K562 (cell line): Measurements from ENCODE around the gene CACNA2D3. TPM values are rescaled to one million over a fixed set of nuclear protein-coding genes. Genes with fewer than 3 reads are reported as not detected.

Experiments used
- ATAC-seq: fragments of 200-7000 bp; cut with Tn5 transposase; 3 replicates; pipeline ENCODE4 v1.9.1; 2020; ENCODE audit warnings: moderate library complexity
- BruUV-seq: library from RNA; stranded (reverse); fragments of 400-500 nt; replicated peaks from 2 replicates; lab custom pipeline; 2021; lab: Mats Ljungman, UMichigan
- CTCF ChIA-PET: fragments of 300-600 bp; formaldehyde crosslinking; extraction: SDS; loops from one replicate; lab custom pipeline; 2021; ENCODE audit warnings: low intra/inter-chr PET ratio; lab: Yijun Ruan, JAX
- POLR2A ChIA-PET: fragments of 300-600, 350-650 bp; sonication (Branson Sonifier 250); formaldehyde crosslinking; extraction: SDS; loops from one replicate; lab custom pipeline; 2021; ENCODE audit warnings: antibody characterized with exemption, inconsistent platforms; lab: Yijun Ruan, JAX
- DNase-seq, 4 experiments: peaks; one replicate each; pipeline versions ENCODE4 v3.0.0 to v3.0.0-alpha.2; 2011 to 2018; ENCODE audit warnings: low spot score in 3 of 4, mixed read lengths in 3 of 4; ENCODE audit errors: extremely low read depth in 1 of 4
- FAIRE-seq: peaks from 2 replicates; lab custom pipeline; 2011; peaks lifted over from hg19 to GRCh38; lab: Jason Lieb, UNC
- H2AFZ ChIP-seq: 2 replicates; pipeline ENCODE4 v1.6.0; 2011; ENCODE audit warnings: low read depth, low read length, control low read depth, inconsistent platforms
- H3K27ac ChIP-seq: fragments of 200-600 bp; 3 replicates; pipeline ENCODE4 v1.8.0; 2011; ENCODE audit warnings: low read depth, mild to moderate bottlenecking, control low read depth, inconsistent platforms, low read length, moderate library complexity, mixed read lengths; ENCODE audit errors: extremely low read depth
- H3K27me3 ChIP-seq, 2 experiments: fragments of 300-600 bp in 1 of 2; 2 replicates in 1 of 2; 3 replicates in 1 of 2; pipeline versions ENCODE4 v1.6.0 to v1.8.0; 2011; ENCODE audit warnings: inconsistent platforms in 2 of 2, low read length in 2 of 2, mild to moderate bottlenecking in 1 of 2, mixed read lengths in 1 of 2, moderate library complexity in 1 of 2; ENCODE audit not compliant: control insufficient read depth in 2 of 2, insufficient read depth in 2 of 2
- H3K36me3 ChIP-seq: fragments of 300-600 bp; 3 replicates; pipeline ENCODE4 v1.8.0; 2011; ENCODE audit warnings: mild to moderate bottlenecking, low read length, inconsistent platforms; ENCODE audit not compliant: control insufficient read depth, insufficient read depth
- H3K4me1 ChIP-seq, 2 experiments: fragments of 200-600 bp in 1 of 2; replicated peaks in 1 of 2; 2 replicates in 1 of 2; 3 replicates in 1 of 2; pipeline versions ENCODE4 v1.5.1 to v1.8.0; 2011; ENCODE audit warnings: inconsistent platforms in 2 of 2, low read length in 2 of 2, mild to moderate bottlenecking in 1 of 2, mixed read lengths in 1 of 2, moderate library complexity in 1 of 2; ENCODE audit not compliant: control insufficient read depth in 2 of 2, insufficient read depth in 2 of 2
- H3K4me2 ChIP-seq: 2 replicates; pipeline ENCODE4 v1.6.1; 2011; ENCODE audit warnings: low read length, control low read depth, inconsistent platforms, mixed read lengths; ENCODE audit not compliant: insufficient read depth
- H3K4me3 ChIP-seq: fragments of 200-600 bp; sonication (generic), shearing (Covaris generic); 2 replicates; pipeline ENCODE4 v1.5.1; 2016; ENCODE audit warnings: control low read depth, inconsistent platforms
- H3K79me2 ChIP-seq: fragments of 200-600 bp; 3 replicates; pipeline ENCODE4 v1.8.0; 2011; ENCODE audit warnings: low read length, inconsistent platforms; ENCODE audit not compliant: control insufficient read depth, insufficient read depth
- H3K9ac ChIP-seq, 2 experiments: 2 replicates each; pipeline versions ENCODE4 v1.6.0 to v1.6.1; 2011; ENCODE audit warnings: low read depth in 2 of 2, low read length in 2 of 2, control low read depth in 1 of 2, inconsistent platforms in 1 of 2, mild to moderate bottlenecking in 1 of 2, mixed read lengths in 1 of 2; ENCODE audit not compliant: insufficient read depth in 1 of 2
- H3K9me1 ChIP-seq: one replicate; pipeline ENCODE4 v1.6.0; 2011; ENCODE audit warnings: inconsistent platforms, mild to moderate bottlenecking, low read length, moderate library complexity; ENCODE audit not compliant: control insufficient read depth, insufficient read depth
- H3K9me3 ChIP-seq: replicated peaks from 2 replicates; pipeline ENCODE4 v1.5.1; 2011; ENCODE audit warnings: low read depth, low read length, inconsistent platforms; ENCODE audit not compliant: control insufficient read depth, insufficient read depth
- H4K20me1 ChIP-seq: replicated peaks from 2 replicates; pipeline ENCODE4 v1.6.1; 2011; ENCODE audit warnings: low read length, inconsistent platforms, mixed read lengths; ENCODE audit not compliant: control insufficient read depth, insufficient read depth
- BRCA1 ChIP-seq, 2 experiments: fragments of 450-650 bp in 1 of 2; sonication (generic) in 1 of 2; formaldehyde crosslinking in 1 of 2; IDR thresholded peaks; 2 replicates each; pipeline versions ENCODE4 v1.5.0 to v1.6.1; 2017 to 2020; ENCODE audit warnings: mild to moderate bottlenecking in 1 of 2, missing genetic modification reagents in 1 of 2
- JUNB ChIP-seq: fragments of 450-650 bp; formaldehyde crosslinking; conservative IDR thresholded peaks from 2 replicates; pipeline ENCODE4 v1.4.0; 2020; ENCODE audit warnings: mild to moderate bottlenecking
- PRDM10 ChIP-seq: fragments of 450-650 bp; IDR thresholded peaks from 2 replicates; pipeline ENCODE4 v1.6.1; 2018; ENCODE audit not compliant: partially characterized antibody
- SLC30A9 ChIP-seq: fragments of 250-450 bp; sonication (Bioruptor Pico); IDR thresholded peaks from 2 replicates; pipeline ENCODE4 v1.8.0; 2022; ENCODE audit warnings: mild to moderate bottlenecking, moderate library complexity
- ZNF212 ChIP-seq: fragments of 450-650 bp; formaldehyde crosslinking; IDR thresholded peaks from 2 replicates; pipeline ENCODE4 v1.4.0; 2020; ENCODE audit warnings: mild to moderate bottlenecking
- WGBS: fragments of 100-300 bp; shearing (Covaris generic); methylation state at CpG from one replicate; pipeline ENCODE4 v1.1.6; 2016; ENCODE audit warnings: low coverage, mixed read lengths; ENCODE audit not compliant: insufficient coverage; ENCODE audit errors: missing lambda C conversion rate; 5-methylcytosine and 5-hydroxymethylcytosine counted together
- in situ Hi-C: fragments of 300-500 bp; cut with MboI; formaldehyde crosslinking; loops from 4 replicates; pipeline ENCODE4 v1.15.0; 2018; ENCODE audit warnings: inconsistent platforms, mixed read lengths
- intact Hi-C: fragments of 100-400 bp; cut with micrococcal nuclease; formaldehyde crosslinking; loops from 2 replicates; pipeline ENCODE4 v1.14.2; 2022
- polyA plus RNA-seq, 8 experiments: library from polyadenylated mRNA; depleted of rRNA in 4 of 8; stranded (reverse) in 5 of 8; unstranded in 3 of 8; fragments of >200 nt; fragmentation: Nextera tagmentation in 2 of 8; fragmentation: Illumina TruSeq in 1 of 8; extraction: Ambion mirVana in 2 of 8; extraction: Trizol in 1 of 8; gene quantifications; 2 replicates each; pipeline versions ENCODE4 v1.2.1 to v1.2.3, GENCODE V29; 2011 to 2014; ENCODE audit warnings: inconsistent platforms in 1 of 8, missing spikeins in 1 of 8
- total RNA-seq, 7 experiments: library from RNA; depleted of rRNA in 6 of 7; stranded (reverse); fragments of >200 nt in 6 of 7; fragmentation: Illumina TruSeq in 2 of 7; extraction: Trizol in 2 of 7; gene quantifications; 2 replicates each; pipeline versions ENCODE4 v1.2.1 to v1.2.3, GENCODE V29; 2011 to 2021; ENCODE audit warnings: low replicate concordance in 1 of 7
- TF ChIP-seq, protein P1 (sequence below), 2 experiments: fragments of 450-650 bp; IDR thresholded peaks; 2 replicates each; pipeline ENCODE4 v1.6.1; 2016; ENCODE audit warnings: mild to moderate bottlenecking in 2 of 2, borderline replicate concordance in 1 of 2, low read depth in 1 of 2, moderate library complexity in 1 of 2
- TF ChIP-seq, protein P2 (sequence below): fragments of 250-450 bp; sonication (Bioruptor Pico); IDR thresholded peaks from 2 replicates; pipeline ENCODE4 v1.5.1; 2021; ENCODE audit warnings: mild to moderate bottlenecking

The CACNA2D3 gene
- total and polyA plus RNA-seq, 9 of the 15 experiments (the other 6 are each of a cell fraction or from before 2014, with no cell fraction given): 0.01 TPM; not detected in 8

GRCh38 chr3:54214845-54215244 lies 92.5 kb downstream of the CACNA2D3 start:
- FAIRE-seq: no peak
- no peaks in the 10 kb centered on the region for H3K27me3 ChIP-seq
- intact Hi-C loops: no loop called here
- H3K4me3 ChIP-seq: no peak overlapping the region
- DNase-seq: no peak
- no peak overlapping the region for H2AFZ ChIP-seq
- in situ Hi-C loops: no loop called here
- H3K4me1 ChIP-seq: no peaks in the 10 kb centered on the region
- H3K9ac ChIP-seq: no peak overlapping the region
- H3K36me3 ChIP-seq: no peaks in the 10 kb centered on the region
- H3K27ac ChIP-seq: no peak overlapping the region
- no peaks in the 10 kb centered on the region for H3K79me2 ChIP-seq
- BruUV-seq: no TSS peak
- CTCF ChIA-PET: no interaction called here
- no peak for ATAC-seq
- 0% methylated on average over 1 of the region's 1 CpG for WGBS
- no peaks in the 10 kb centered on the region for H3K9me3 ChIP-seq
- H4K20me1 ChIP-seq: no peaks in the 10 kb centered on the region
- H3K9me1 ChIP-seq: no peaks in the 10 kb centered on the region
- H3K4me2 ChIP-seq: no peak overlapping the region
- POLR2A ChIA-PET: interaction anchor here (0.9 kb wide), 1 partner anchor 8 kb away, joined by 3 read pairs; no protein-coding TSS in a partner anchor
- no peak for TF ChIP-seq PRDM10
- no peak for TF ChIP-seq ZNF212
- no peak for TF ChIP-seq BRCA1 (IDR thresholded peaks at IDR 0.05)
- no peak for TF ChIP-seq BRCA1 (CRISPR knock-in tag; IDR thresholded peaks at IDR 0.05)
- TF ChIP-seq, protein P1, sequence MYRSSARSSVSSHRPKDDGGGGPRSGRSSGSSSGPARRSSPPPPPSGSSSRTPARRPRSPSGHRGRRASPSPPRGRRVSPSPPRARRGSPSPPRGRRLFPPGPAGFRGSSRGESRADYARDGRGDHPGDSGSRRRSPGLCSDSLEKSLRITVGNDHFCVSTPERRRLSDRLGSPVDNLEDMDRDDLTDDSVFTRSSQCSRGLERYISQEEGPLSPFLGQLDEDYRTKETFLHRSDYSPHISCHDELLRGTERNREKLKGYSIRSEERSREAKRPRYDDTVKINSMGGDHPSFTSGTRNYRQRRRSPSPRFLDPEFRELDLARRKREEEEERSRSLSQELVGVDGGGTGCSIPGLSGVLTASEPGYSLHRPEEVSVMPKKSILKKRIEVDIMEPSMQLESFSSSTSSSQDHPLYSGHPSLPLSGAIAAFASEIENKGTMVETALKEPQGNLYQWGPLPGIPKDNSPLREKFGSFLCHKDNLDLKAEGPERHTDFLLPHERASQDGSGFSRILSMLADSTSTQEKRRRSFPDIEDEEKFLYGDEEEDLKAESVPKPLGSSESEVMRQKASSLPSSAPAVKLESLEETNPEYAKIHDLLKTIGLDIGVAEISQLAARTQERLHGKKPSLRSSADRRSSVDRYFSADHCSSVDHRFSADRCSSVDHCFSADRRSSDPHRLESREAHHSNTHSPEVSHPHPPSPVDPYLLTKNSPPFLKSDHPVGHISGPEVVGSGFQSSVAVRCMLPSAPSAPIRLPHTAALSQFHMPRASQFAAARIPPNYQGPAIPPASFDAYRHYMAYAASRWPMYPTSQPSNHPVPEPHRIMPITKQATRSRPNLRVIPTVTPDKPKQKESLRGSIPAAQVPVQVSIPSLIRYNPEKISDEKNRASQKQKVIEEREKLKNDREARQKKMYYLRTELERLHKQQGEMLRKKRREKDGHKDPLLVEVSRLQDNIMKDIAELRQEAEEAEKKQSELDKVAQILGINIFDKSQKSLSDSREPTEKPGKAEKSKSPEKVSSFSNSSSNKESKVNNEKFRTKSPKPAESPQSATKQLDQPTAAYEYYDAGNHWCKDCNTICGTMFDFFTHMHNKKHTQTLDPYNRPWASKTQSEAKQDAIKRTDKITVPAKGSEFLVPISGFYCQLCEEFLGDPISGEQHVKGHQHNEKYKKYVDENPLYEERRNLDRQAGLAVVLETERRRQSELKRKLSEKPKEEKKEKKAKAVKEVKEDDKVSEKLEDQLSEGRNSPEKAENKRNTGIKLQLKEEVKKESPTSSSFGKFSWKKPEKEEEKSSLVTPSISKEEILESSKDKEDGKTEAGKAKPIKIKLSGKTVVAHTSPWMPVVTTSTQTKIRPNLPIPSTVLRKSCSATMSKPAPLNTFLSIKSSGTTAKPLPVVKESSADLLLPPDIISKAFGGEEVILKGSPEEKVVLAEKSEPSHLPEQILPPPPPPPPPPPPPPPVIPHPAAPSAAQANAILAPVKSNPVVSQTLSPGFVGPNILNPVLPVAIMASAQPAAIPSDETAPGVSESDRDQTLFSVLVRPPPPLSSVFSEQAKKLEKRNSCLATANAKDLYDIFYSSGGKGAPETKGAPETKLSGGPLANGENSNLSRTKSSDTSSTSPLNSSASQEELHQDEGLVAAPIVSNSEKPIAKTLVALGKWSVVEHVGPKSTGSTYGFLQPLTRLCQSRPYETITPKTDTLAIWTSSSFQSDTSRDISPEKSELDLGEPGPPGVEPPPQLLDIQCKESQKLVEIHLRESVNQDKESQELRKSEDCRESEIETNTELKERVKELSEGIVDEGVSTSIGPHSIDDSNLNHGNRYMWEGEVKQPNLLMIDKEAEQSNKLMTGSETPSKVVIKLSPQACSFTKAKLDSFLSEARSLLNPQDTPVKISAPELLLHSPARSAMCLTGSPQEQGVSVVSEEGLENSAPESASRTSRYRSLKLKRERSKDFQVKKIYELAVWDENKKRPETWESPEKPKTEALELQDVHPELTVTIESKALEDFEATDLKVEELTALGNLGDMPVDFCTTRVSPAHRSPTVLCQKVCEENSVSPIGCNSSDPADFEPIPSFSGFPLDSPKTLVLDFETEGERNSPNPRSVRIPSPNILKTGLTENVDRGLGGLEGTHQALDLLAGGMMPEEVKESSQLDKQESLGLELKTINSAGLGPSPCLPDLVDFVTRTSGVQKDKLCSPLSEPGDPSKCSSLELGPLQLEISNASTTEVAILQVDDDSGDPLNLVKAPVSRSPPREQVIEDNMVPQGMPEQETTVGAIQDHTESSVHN (IDR thresholded peaks at IDR 0.05; ENCODE audit: borderline replicate concordance in 1 of 2, low read depth in 1 of 2): no peak
- no peak for TF ChIP-seq SLC30A9
- no peak for TF ChIP-seq JUNB (CRISPR knock-in tag)
- TF ChIP-seq, protein P2, sequence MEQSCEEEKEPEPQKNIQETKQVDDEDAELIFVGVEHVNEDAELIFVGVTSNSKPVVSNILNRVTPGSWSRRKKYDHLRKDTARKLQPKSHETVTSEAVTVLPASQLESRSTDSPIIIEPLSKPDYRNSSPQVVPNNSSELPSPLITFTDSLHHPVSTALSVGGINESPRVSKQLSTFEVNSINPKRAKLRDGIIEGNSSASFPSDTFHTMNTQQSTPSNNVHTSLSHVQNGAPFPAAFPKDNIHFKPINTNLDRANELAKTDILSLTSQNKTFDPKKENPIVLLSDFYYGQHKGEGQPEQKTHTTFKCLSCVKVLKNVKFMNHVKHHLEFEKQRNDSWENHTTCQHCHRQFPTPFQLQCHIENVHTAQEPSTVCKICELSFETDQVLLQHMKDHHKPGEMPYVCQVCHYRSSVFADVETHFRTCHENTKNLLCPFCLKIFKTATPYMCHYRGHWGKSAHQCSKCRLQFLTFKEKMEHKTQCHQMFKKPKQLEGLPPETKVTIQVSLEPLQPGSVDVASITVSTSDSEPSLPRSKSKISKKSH (CRISPR knock-in tag): no peak
